Measurements from ENCODE around the gene PAK3. TPM values are rescaled to one million over a fixed set of nuclear protein-coding genes. Genes with fewer than 3 reads are reported as not detected.

Gene PAK3
- total and polyA plus RNA-seq, 8 donors, result 0.29 to 18.7 (median 2.4) TPM

DNA sequence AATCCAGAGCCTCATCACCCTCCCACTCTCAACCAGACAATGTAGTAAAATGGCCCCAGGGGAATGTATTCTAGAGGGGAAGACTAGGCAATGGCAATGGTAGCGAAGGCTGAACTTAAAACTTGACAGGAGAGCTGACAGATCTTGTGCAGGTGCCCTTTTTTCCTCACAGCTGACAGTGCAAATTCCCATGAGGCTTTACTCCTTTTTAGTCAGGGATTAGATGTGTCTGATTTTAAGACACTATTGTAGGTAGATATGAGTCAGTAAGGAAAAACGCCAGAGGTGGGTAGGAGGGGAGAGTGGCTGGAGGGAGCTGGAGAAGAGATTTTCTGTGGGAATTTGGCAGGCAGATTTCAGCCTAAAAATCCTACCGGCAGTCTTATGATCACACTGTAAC lies 163.6 kb downstream of the PAK3 start:
- no peak for DNase-seq
- Histone ChIP-seq H3K9me3 (no peaks in the 10 kb centered on the region), H3K4me3 (no peak overlapping the region), H3K27me3 (peaks cover 0 to 4% (median 0%) of the 10 kb centered on the region in 3 donors), H3K36me3 (no peaks in the 10 kb centered on the region), H3K27ac (no peak overlapping the region), H3K4me1 (no peaks in the 10 kb centered on the region)
- TF ChIP-seq POLR2A (IDR thresholded peaks at IDR 0.05) (no peak), EP300 (IDR thresholded peaks at IDR 0.05) (no peak), POLR2AphosphoS5 (IDR thresholded peaks at IDR 0.05) (no peak)
- TF ChIP-seq, protein P1, sequence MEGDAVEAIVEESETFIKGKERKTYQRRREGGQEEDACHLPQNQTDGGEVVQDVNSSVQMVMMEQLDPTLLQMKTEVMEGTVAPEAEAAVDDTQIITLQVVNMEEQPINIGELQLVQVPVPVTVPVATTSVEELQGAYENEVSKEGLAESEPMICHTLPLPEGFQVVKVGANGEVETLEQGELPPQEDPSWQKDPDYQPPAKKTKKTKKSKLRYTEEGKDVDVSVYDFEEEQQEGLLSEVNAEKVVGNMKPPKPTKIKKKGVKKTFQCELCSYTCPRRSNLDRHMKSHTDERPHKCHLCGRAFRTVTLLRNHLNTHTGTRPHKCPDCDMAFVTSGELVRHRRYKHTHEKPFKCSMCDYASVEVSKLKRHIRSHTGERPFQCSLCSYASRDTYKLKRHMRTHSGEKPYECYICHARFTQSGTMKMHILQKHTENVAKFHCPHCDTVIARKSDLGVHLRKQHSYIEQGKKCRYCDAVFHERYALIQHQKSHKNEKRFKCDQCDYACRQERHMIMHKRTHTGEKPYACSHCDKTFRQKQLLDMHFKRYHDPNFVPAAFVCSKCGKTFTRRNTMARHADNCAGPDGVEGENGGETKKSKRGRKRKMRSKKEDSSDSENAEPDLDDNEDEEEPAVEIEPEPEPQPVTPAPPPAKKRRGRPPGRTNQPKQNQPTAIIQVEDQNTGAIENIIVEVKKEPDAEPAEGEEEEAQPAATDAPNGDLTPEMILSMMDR (IDR thresholded peaks at IDR 0.05), result no peak
- 65 to 84% (median 76%) methylated on average over 3 of the region's 3 CpGs for WGBS, 5 donors
- intact Hi-C loops (cut with DNase I; ENCODE audit: low total_unique reads), result no loop called here

DNA sequence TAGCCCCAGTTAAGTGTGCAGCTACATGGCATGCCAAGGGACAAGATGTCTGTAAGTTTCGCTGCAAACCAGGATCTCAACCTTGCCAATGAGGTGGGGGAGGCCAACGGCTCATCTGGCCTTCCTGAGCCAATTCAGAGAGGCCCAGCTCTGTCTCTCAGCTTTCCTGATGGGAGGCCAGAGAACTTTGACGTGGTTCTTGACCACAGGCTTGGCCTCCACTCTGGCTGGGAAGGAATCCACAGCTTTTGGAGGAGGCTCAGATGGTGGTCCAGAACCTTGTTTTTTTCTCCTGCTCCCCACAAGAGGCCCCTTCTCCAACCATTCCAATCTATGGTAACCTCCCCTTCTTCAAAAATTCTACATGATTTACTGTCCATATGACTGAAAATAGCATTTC lies 164.5 kb downstream of the PAK3 start:
- WGBS, 5 donors, result 50 to 88% (median 81%) methylated on average over 3 of the region's 3 CpGs
- Histone ChIP-seq H3K4me1 (no peaks in the 10 kb centered on the region), H3K27ac (no peak overlapping the region), H3K27me3 (peaks cover 0 to 4% (median 0%) of the 10 kb centered on the region in 3 donors), H3K4me3 (no peak overlapping the region), H3K36me3 (no peaks in the 10 kb centered on the region), H3K9me3 (no peaks in the 10 kb centered on the region)
- intact Hi-C loops (cut with DNase I; ENCODE audit: low total_unique reads), result no loop called here
- TF ChIP-seq POLR2AphosphoS5 (IDR thresholded peaks at IDR 0.05) (no peak), POLR2A (IDR thresholded peaks at IDR 0.05) (no peak), EP300 (IDR thresholded peaks at IDR 0.05) (no peak)
- TF ChIP-seq, protein P1 (IDR thresholded peaks at IDR 0.05), result no peak
- no peak for DNase-seq

DNA sequence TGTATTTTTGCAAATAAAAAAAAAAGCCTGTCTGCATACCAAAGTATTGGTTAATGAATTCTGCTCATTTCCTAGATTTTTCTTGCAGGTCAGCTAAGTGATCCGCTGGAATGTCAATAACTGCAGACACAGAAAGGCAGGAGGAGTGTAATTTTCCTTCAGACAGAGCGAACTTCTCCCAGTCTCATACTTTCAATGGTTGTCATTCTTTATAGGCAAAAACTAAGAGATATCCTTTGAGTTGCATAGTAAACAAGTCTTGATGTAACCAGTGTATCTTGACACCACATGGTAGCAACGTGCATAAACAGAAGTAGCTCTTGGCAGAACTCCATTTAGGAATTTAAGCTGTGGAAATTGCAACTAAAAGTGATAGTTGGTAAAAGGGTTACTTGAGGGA lies 166.1 kb downstream of the PAK3 start:
- no peaks in the 10 kb centered on the region for H3K4me1 ChIP-seq
- TF ChIP-seq, protein P1 (IDR thresholded peaks at IDR 0.05), result no peak
- TF ChIP-seq POLR2A (IDR thresholded peaks at IDR 0.05) (no peak), POLR2AphosphoS5 (IDR thresholded peaks at IDR 0.05) (no peak), EP300 (IDR thresholded peaks at IDR 0.05) (no peak)
- H3K36me3 ChIP-seq, result no peaks in the 10 kb centered on the region
- WGBS, 5 donors, result 37 to 79% (median 63%) methylated on average over 3 of the region's 3 CpGs
- no peaks in the 10 kb centered on the region for H3K9me3 ChIP-seq
- H3K27ac ChIP-seq, result no peak overlapping the region
- peaks cover 0 to 4% (median 0%) of the 10 kb centered on the region in 3 donors for H3K27me3 ChIP-seq
- intact Hi-C loops (cut with DNase I; ENCODE audit: low total_unique reads), result no loop called here
- H3K4me3 ChIP-seq, result no peak overlapping the region
- DNase-seq, result no peak

DNA sequence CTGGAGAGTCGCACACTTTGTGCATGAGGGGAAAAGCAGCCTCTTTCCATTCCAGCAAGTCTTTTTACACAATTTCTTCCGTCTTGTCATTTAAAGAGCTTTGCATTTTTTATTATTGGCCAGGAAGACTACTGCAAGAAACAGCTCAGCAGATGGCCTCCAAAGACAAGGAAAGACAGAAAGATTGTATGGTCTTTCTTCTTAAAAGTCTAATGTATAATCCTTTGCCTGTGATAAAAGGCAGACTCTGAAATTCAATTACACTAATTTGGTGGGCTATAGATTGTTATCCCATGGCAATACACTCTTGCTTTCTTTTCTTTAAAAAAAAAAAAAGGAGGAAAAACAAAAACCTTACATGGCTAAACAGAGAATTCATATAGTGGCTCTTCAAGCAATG lies 168.4 kb downstream of the PAK3 start:
- Histone ChIP-seq H3K4me1 (no peaks in the 10 kb centered on the region), H3K27me3 (peaks cover 0 to 9% (median 0%) of the 10 kb centered on the region in 3 donors), H3K9me3 (no peaks in the 10 kb centered on the region), H3K27ac (no peak overlapping the region), H3K4me3 (no peak overlapping the region), H3K36me3 (no peaks in the 10 kb centered on the region)
- intact Hi-C loops (cut with DNase I; ENCODE audit: low total_unique reads), result no loop called here
- TF ChIP-seq POLR2A (IDR thresholded peaks at IDR 0.05) (no peak), POLR2AphosphoS5 (IDR thresholded peaks at IDR 0.05) (no peak), EP300 (IDR thresholded peaks at IDR 0.05) (no peak)
- TF ChIP-seq, protein P1 (IDR thresholded peaks at IDR 0.05), result no peak
- no peak for DNase-seq
- 68 to 87% (median 76%) methylated on average over 2 of the region's 2 CpGs for WGBS, 5 donors

Measured in stomach (tissue), 9 donors.